Central memory CD4-positive, alpha-beta T cell (primary cell): ENCODE results near the gene COLQ.
A peak's percentile ranks its signal among the peaks of the same experiment; 100 is the strongest.
"Not testable (repeated sequence)": the region's sequence is repeated elsewhere in the genome, so short reads cannot be mapped to it uniquely, and the experiment has no call there.

Experiments
- DNase-seq: peaks from one replicate; pipeline ENCODE4 v3.0.0; 2022

Gene COLQ

GRCh38 chr3:15426579-15427118 lies 94.9 kb downstream of the COLQ start:
- no peak for DNase-seq

- DNase-seq = no peak
Measured at GRCh38 chr3:15420871-15421270, 100.6 kb downstream of the COLQ start.

GRCh38 chr3:15410966-15411365 lies 110.5 kb downstream of the COLQ start:
- not testable (repeated sequence) for DNase-seq

GRCh38 chr3:15409774-15410173 lies 111.7 kb downstream of the COLQ start:
- DNase-seq = no peak

GRCh38 chr3:15409239-15409638 lies 112.3 kb downstream of the COLQ start:
- DNase-seq = no peak

- peak; percentile 51 for DNase-seq
Measured at GRCh38 chr3:15405448-15406050, 116.0 kb downstream of the COLQ start.

- DNase-seq = no peak
Measured at GRCh38 chr3:15404767-15405166, 116.7 kb downstream of the COLQ start.

GRCh38 chr3:15403965-15404364 lies 117.5 kb downstream of the COLQ start:
- DNase-seq = no peak

- no peak for DNase-seq
Measured at GRCh38 chr3:15403495-15403894, 118.0 kb downstream of the COLQ start.

GRCh38 chr3:15401936-15402335 lies 119.6 kb downstream of the COLQ start:
- no peak for DNase-seq
